ENCODE results near the gene PP2D1. TPM values are rescaled to one million over a fixed set of nuclear protein-coding genes. Genes with fewer than 3 reads are reported as not detected.

Gene PP2D1
- polyA plus RNA-seq, 4 donors, result 0.32 to 0.72 (median 0.44) TPM

Other genes starting within 250 kb of the PP2D1 start
- 1 to 10 TPM in 3 of 4 donors, under 1 TPM in 1; 0.42 to 7.1 (median 3.2) TPM for gene EFHB, start 78.0 kb downstream of the PP2D1 start, polyA plus RNA-seq (ENCODE audit: insufficient read length in 4 of 4)
- gene RAB5A, start 65.2 kb downstream of the PP2D1 start, polyA plus RNA-seq (ENCODE audit: insufficient read length in 4 of 4), result 10 to 100 TPM; 70.2 to 88.4 (median 74.2) TPM
- gene KAT2B, start 28.2 kb upstream of the PP2D1 start, polyA plus RNA-seq (ENCODE audit: insufficient read length in 4 of 4), result 10 to 100 TPM; 19.0 to 30.8 (median 24.8) TPM
- gene SGO1, start 173.9 kb upstream of the PP2D1 start, polyA plus RNA-seq (ENCODE audit: insufficient read length in 4 of 4), result 10 to 100 TPM in 2 of 4 donors, 1 to 10 TPM in 2; 8.9 to 11.3 (median 10.0) TPM

All from left renal pelvis (tissue), 4 donors.